GM12878 (cell line): ENCODE measurements around the gene MICAL3.

Source experiments
- ATF2 ChIP-seq: IDR thresholded peaks from 2 replicates; pipeline ENCODE4 v1.6.1; 2012; ENCODE audit warnings: low read length, inconsistent platforms
- CTCF ChIP-seq, 3 experiments: IDR thresholded peaks in 2 of 3; conservative IDR thresholded peaks in 1 of 3; 2 replicates each; pipeline ENCODE4 v1.5.1; 2011; ENCODE audit warnings: low read depth in 3 of 3, low read length in 3 of 3, mild to moderate bottlenecking in 3 of 3, control low read depth in 2 of 3, moderate library complexity in 2 of 3, inconsistent platforms in 1 of 3, mixed read lengths in 1 of 3; ENCODE audit not compliant: control insufficient read depth in 2 of 3, insufficient read depth in 1 of 3; ENCODE audit errors: extremely low read depth in 1 of 3
- ELK1 ChIP-seq: IDR thresholded peaks from 2 replicates; pipeline ENCODE4 v1.6.1; 2012; ENCODE audit warnings: low read depth, low read length, improper control_type of control experiment
- FOS ChIP-seq: IDR thresholded peaks from 3 replicates; pipeline ENCODE4 v1.6.1; 2011; ENCODE audit warnings: borderline replicate concordance; ENCODE audit not compliant: insufficient read length; ENCODE audit errors: extremely low read depth
- ZNF274 ChIP-seq: IDR thresholded peaks from one replicate; pipeline ENCODE4 v1.8.0; 2011; ENCODE audit not compliant: insufficient read length, insufficient read depth

GRCh38 chr22:17807578-17808410 is 216.6 kb downstream of the MICAL3 start:
- TF ChIP-seq ZNF274 (no peak), ELK1 (no peak), FOS (no peak), ATF2 (no peak), CTCF (IDR thresholded peaks at IDR 0.05 in 2 of 3, conservative IDR thresholded peaks at IDR 0.05 in 1 of 3; ENCODE audit: control insufficient read depth in 2 of 3, extremely low read depth in 1 of 3, insufficient read depth in 1 of 3, low read depth in 3 of 3, low read length in 3 of 3) (no peak)
